PFSK-1 (cell line): ENCODE data around the gene EPHA6.

Source experiments
- FOXP2 ChIP-seq: optimal IDR thresholded peaks from 2 replicates; pipeline ENCODE3; 2011; ENCODE audit warnings: borderline replicate concordance, control low read depth, inconsistent platforms; ENCODE audit not compliant: insufficient read depth; ENCODE audit errors: extremely low read length, extremely low read depth
- POLR2AphosphoS5 ChIP-seq: IDR thresholded peaks from 2 replicates; pipeline ENCODE4 v1.6.1; 2012; ENCODE audit warnings: low read depth, mild to moderate bottlenecking, control low read depth, low read length, moderate library complexity
- REST ChIP-seq, 2 experiments: IDR thresholded peaks; 2 replicates each; pipeline versions ENCODE4 v1.6.1 to v1.8.0; 2011 to 2012; ENCODE audit warnings: low read depth in 2 of 2, low read length in 2 of 2, control low read depth in 1 of 2, inconsistent platforms in 1 of 2, mild to moderate bottlenecking in 1 of 2, moderate library complexity in 1 of 2; ENCODE audit not compliant: insufficient read depth in 1 of 2
- SIN3A ChIP-seq: IDR thresholded peaks from 2 replicates; pipeline ENCODE4 v1.6.1; 2012; ENCODE audit warnings: mild to moderate bottlenecking, low read length, moderate library complexity, borderline replicate concordance; ENCODE audit not compliant: insufficient read depth
- TAF1 ChIP-seq: IDR thresholded peaks from 2 replicates; pipeline ENCODE4 v1.6.1; 2012; ENCODE audit warnings: low read length, control low read depth, borderline replicate concordance; ENCODE audit not compliant: insufficient read depth

GRCh38 chr3:96865605-96866004 is 51.2 kb downstream of the EPHA6 start:
- TF ChIP-seq TAF1: no peak
- no peak for TF ChIP-seq REST (IDR thresholded peaks at IDR 0.05; ENCODE audit: insufficient read depth in 1 of 2, low read depth in 2 of 2, low read length in 2 of 2)
- no peak for TF ChIP-seq SIN3A
- TF ChIP-seq POLR2AphosphoS5: no peak
- no peak for TF ChIP-seq FOXP2
